MM.1S (cell line): ENCODE measurements around the gene SPDL1.

Source experiments
- DNase-seq: peaks from one replicate; pipeline ENCODE4 v3.0.0-alpha.2; 2015
- H2AFZ ChIP-seq: fragments of 300-600 bp; sonication (generic); 2 replicates; pipeline ENCODE4 v1.6.0; 2016; ENCODE audit warnings: antibody characterized with exemption, low read length
- H3F3A ChIP-seq: fragments of 300-600 bp; sonication (generic); 2 replicates; pipeline ENCODE4 v1.6.1; 2016; ENCODE audit warnings: mild to moderate bottlenecking, antibody characterized with exemption, low read length, moderate library complexity, mixed read lengths; ENCODE audit not compliant: insufficient read depth
- H3K27ac ChIP-seq: fragments of 300-600 bp; sonication (generic); 2 replicates; pipeline ENCODE4 v1.5.1; 2016; ENCODE audit warnings: mild to moderate bottlenecking, low read length
- H3K27me3 ChIP-seq: fragments of 300-600 bp; sonication (generic); replicated peaks from 2 replicates; pipeline ENCODE4 v1.6.0; 2016; ENCODE audit warnings: low read length; ENCODE audit not compliant: insufficient read depth
- H3K36me3 ChIP-seq: fragments of 300-600 bp; sonication (generic); replicated peaks from 2 replicates; pipeline ENCODE4 v1.6.1; 2016; ENCODE audit warnings: mild to moderate bottlenecking, low read length, mixed read lengths; ENCODE audit not compliant: insufficient read depth
- H3K4me1 ChIP-seq: fragments of 300-600 bp; sonication (generic); 2 replicates; pipeline ENCODE4 v1.6.1; 2016; ENCODE audit warnings: low read length, mixed read lengths
- H3K4me2 ChIP-seq: fragments of 300-600 bp; sonication (generic); 2 replicates; pipeline ENCODE4 v1.6.0; 2016; ENCODE audit warnings: low read depth, low read length
- H3K4me3 ChIP-seq: fragments of 300-600 bp; sonication (generic); 2 replicates; pipeline ENCODE4 v1.5.1; 2016; ENCODE audit warnings: low read length, mixed read lengths
- H3K79me2 ChIP-seq: fragments of 300-600 bp; sonication (generic); 2 replicates; pipeline ENCODE4 v1.6.1; 2016; ENCODE audit warnings: mixed run types, low read length, mixed read lengths
- H3K9ac ChIP-seq: fragments of 300-600 bp; sonication (generic); 2 replicates; pipeline ENCODE4 v1.6.1; 2016; ENCODE audit warnings: low read length, mixed read lengths
- H3K9me2 ChIP-seq: fragments of 300-600 bp; sonication (generic); replicated peaks from 2 replicates; pipeline ENCODE4 v1.6.1; 2016; ENCODE audit warnings: mild to moderate bottlenecking, low read length, mixed read lengths; ENCODE audit not compliant: insufficient read depth
- H3K9me3 ChIP-seq: fragments of 300-600 bp; sonication (generic); replicated peaks from 2 replicates; pipeline ENCODE4 v1.6.1; 2016; ENCODE audit warnings: mild to moderate bottlenecking, low read length, mixed read lengths; ENCODE audit not compliant: insufficient read depth
- H4K20me1 ChIP-seq: fragments of 300-600 bp; sonication (generic); 2 replicates; pipeline ENCODE4 v1.6.1; 2016; ENCODE audit warnings: mild to moderate bottlenecking, low read length, moderate library complexity, mixed read lengths; ENCODE audit not compliant: insufficient read depth
- CTCF ChIP-seq: fragments of 300-600 bp; sonication (generic); IDR thresholded peaks from 2 replicates; pipeline ENCODE4 v1.5.1; 2016; ENCODE audit warnings: antibody characterized with exemption, low read length, mixed read lengths
- EZH2 ChIP-seq: fragments of 300-600 bp; sonication (generic); optimal IDR thresholded peaks from 2 replicates; pipeline ENCODE3; 2017; ENCODE audit warnings: low read depth, mild to moderate bottlenecking, antibody characterized with exemption, low read length, mixed read lengths
- EZH2phosphoT487 ChIP-seq: fragments of 300-600 bp; sonication (generic); IDR thresholded peaks from 2 replicates; pipeline ENCODE4 v1.6.1; 2018; ENCODE audit warnings: antibody characterized with exemption, low read length

Gene SPDL1

GRCh38 chr5:169632946-169633345 is 49.4 kb downstream of the SPDL1 start:
- H3K4me1 ChIP-seq, result no peaks in the 10 kb centered on the region
- no peak for DNase-seq
- H3K36me3 ChIP-seq, result no peaks in the 10 kb centered on the region
- no peaks in the 10 kb centered on the region for H3K27me3 ChIP-seq
- H4K20me1 ChIP-seq, result no peaks in the 10 kb centered on the region
- no peaks in the 10 kb centered on the region for H3K9me3 ChIP-seq
- TF ChIP-seq CTCF (no peak), EZH2phosphoT487 (no peak), EZH2 (no peak)
- H3K9ac ChIP-seq, result no peak overlapping the region
- H3F3A ChIP-seq, result no peaks in the 10 kb centered on the region
- H2AFZ ChIP-seq, result no peak overlapping the region
- H3K4me3 ChIP-seq, result no peak overlapping the region
- peaks cover 15% of the 10 kb centered on the region for H3K79me2 ChIP-seq
- no peaks in the 10 kb centered on the region for H3K9me2 ChIP-seq
- H3K4me2 ChIP-seq, result no peak overlapping the region
- H3K27ac ChIP-seq, result no peak overlapping the region

- Histone ChIP-seq H3K27ac (no peak overlapping the region), H3K4me2 (no peak overlapping the region), H3K27me3 (no peaks in the 10 kb centered on the region), H3K9ac (no peak overlapping the region), H3K9me2 (no peaks in the 10 kb centered on the region), H3K36me3 (no peaks in the 10 kb centered on the region), H3K4me3 (no peak overlapping the region), H3F3A (no peaks in the 10 kb centered on the region), H3K79me2 (peaks cover 31% of the 10 kb centered on the region), H4K20me1 (no peaks in the 10 kb centered on the region), H2AFZ (no peak overlapping the region), H3K9me3 (no peaks in the 10 kb centered on the region), H3K4me1 (peaks cover 9% of the 10 kb centered on the region)
- TF ChIP-seq EZH2 (no peak), EZH2phosphoT487 (no peak), CTCF (no peak)
- DNase-seq, result no peak
Measured at GRCh38 chr5:169634606-169635005, 51.0 kb downstream of the SPDL1 start.

DNA sequence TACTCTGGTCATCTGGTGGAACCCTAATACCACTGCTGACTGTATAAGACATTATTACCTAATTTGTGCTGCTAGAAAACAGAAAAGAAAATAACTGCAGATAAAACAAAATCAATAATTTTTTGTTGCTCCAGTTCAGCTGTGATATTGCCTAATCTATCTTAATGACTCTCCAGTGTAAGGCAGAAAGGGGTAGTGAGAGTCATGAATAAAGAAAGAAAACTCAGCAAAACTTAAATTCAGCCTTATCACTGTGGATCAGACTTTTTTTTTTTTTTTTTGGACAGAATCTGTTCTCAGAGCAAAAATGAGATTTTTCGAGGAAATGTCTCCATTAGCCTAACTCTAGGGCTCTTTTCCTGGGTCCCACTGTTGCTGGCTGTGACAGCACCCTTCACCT is 52.4 kb downstream of the SPDL1 start:
- Histone ChIP-seq H3K9me2 (no peaks in the 10 kb centered on the region), H3K27me3 (no peaks in the 10 kb centered on the region), H3F3A (no peaks in the 10 kb centered on the region), H3K79me2 (peaks cover 45% of the 10 kb centered on the region), H3K4me3 (0 out of 2 replicates have a peak overlapping the region, but pooled peaks have one; percentile 69), H3K9me3 (no peaks in the 10 kb centered on the region), H2AFZ (no peak overlapping the region), H3K9ac (no peak overlapping the region), H3K27ac (no peak overlapping the region), H3K4me1 (peaks cover 9% of the 10 kb centered on the region), H3K36me3 (no peaks in the 10 kb centered on the region), H4K20me1 (no peaks in the 10 kb centered on the region), H3K4me2 (no peak overlapping the region; the same call in 1 of the 2 replicates)
- no peak for DNase-seq
- TF ChIP-seq CTCF (no peak), EZH2 (no peak), EZH2phosphoT487 (no peak)
